GM18909 (cell line): Measurements from ENCODE around the gene HOXB5.

Source experiments
- ATAC-seq: cut with Tn5 transposase; IDR thresholded peaks from one replicate; pipeline ENCODE4 v1.9.1; 2021; ENCODE audit warnings: mild to moderate bottlenecking; ENCODE audit not compliant: unreplicated experiment, poor library complexity

Gene HOXB5

GRCh38 chr17:48542698-48543106 is 50.9 kb downstream of the HOXB5 start:
- no peak for ATAC-seq

- ATAC-seq = no peak
These were observed 51.4 kb downstream of the HOXB5 start for GRCh38 chr17:48542114-48542656.

GRCh38 chr17:48541577-48542113 is 51.9 kb downstream of the HOXB5 start:
- no peak for ATAC-seq
